Middle frontal gyrus (tissue), 1 donor: Measurements from ENCODE around the gene LIMK1.
"Not testable (repeated sequence)": the region's sequence is repeated elsewhere in the genome, so short reads cannot be mapped to it uniquely, and the experiment has no call there.

ENCODE experiments used
- DNase-seq: peaks from one replicate; pipeline ENCODE4 v3.0.0-alpha.2; 2015; ENCODE audit warnings: low spot score; ENCODE audit errors: extremely low spot score

The LIMK1 gene

GRCh38 chr7:74083117-74083876, at the start of gene LIMK1:
LIMK1 (plus strand) TSS chr7:74083804; CDS start chr7:74083991, 187 bp downstream.
- peak; percentile 69 for DNase-seq

- DNase-seq, result no peak
Measured at GRCh38 chr7:74037609-74038008, 46.0 kb upstream of the LIMK1 start.

GRCh38 chr7:74038194-74038961, 45.2 kb upstream of the LIMK1 start:
- DNase-seq, result no peak

GRCh38 chr7:74039337-74039736, 44.3 kb upstream of the LIMK1 start:
- DNase-seq, result no peak

- DNase-seq, result no peak
Measured at GRCh38 chr7:74040101-74040790, 43.4 kb upstream of the LIMK1 start.

GRCh38 chr7:74040791-74041520, 42.6 kb upstream of the LIMK1 start:
- no peak for DNase-seq

GRCh38 chr7:74042746-74043522, 40.7 kb upstream of the LIMK1 start:
- no peak for DNase-seq

GRCh38 chr7:74043523-74043951, 40.1 kb upstream of the LIMK1 start:
- DNase-seq, result no peak

- no peak for DNase-seq
Measured at GRCh38 chr7:74044366-74045350, 38.9 kb upstream of the LIMK1 start.

- not testable (repeated sequence) for DNase-seq
Measured at GRCh38 chr7:74046581-74046980, 37.0 kb upstream of the LIMK1 start.

GRCh38 chr7:74047804-74048380, 35.7 kb upstream of the LIMK1 start:
- DNase-seq, result no peak

GRCh38 chr7:74048999-74049599, 34.5 kb upstream of the LIMK1 start:
- no peak for DNase-seq

GRCh38 chr7:74049997-74050798, 33.4 kb upstream of the LIMK1 start:
- no peak for DNase-seq

GRCh38 chr7:74051193-74051592, 32.4 kb upstream of the LIMK1 start:
- DNase-seq, result no peak

GRCh38 chr7:74051629-74052410, 31.8 kb upstream of the LIMK1 start:
- no peak for DNase-seq

- no peak for DNase-seq
Measured at GRCh38 chr7:74052628-74053027, 31.0 kb upstream of the LIMK1 start.

GRCh38 chr7:74053589-74054186, 29.9 kb upstream of the LIMK1 start:
- no peak for DNase-seq
